ENCODE results near the gene STK32B. TPM values are rescaled to one million over a fixed set of nuclear protein-coding genes. Genes with fewer than 3 reads are reported as not detected.

Gene STK32B
- total and polyA plus RNA-seq, 2 donors (not counting 3 experiments of a cell fraction or from before 2014, with no cell fraction given), result 5.6 to 7.8 TPM

DNA sequence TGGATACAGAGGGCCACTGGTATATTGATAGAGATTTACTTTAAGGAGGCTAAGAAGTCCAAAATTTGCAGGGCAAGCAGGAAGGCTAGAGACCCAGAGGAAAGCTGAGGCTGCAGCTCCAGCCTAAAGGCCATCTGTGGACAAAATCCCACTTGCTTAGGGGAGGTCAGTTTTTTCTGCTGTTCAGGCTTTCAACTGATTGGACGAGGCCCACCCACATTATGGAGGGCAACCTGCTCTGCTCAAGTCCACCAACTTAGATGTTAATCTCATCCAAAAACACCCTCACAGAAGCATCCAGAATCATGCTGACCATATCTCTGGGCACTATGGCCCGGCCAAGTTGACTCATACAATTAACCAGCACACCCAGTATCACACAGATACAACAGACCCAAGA is 480.8 kb downstream of the STK32B start:
- DNase-seq (ENCODE audit: low read depth, low spot score) (no peak), FAIRE-seq (no peak)
- Histone ChIP-seq H3K36me3 (ENCODE audit: control insufficient read depth in 2 of 2, extremely low read depth in 1 of 2, insufficient read depth in 2 of 2, low read length in 2 of 2) (no peaks in the 10 kb centered on the region), H3K4me3 (replicated peaks in 1 of 3; ENCODE audit: insufficient read depth in 1 of 3, low read depth in 1 of 3, low read length in 3 of 3) (no peak overlapping the region), H3K9me3 (replicated peaks; ENCODE audit: control insufficient read depth, insufficient read depth, low read length) (no peaks in the 10 kb centered on the region), H3K9ac (replicated peaks; ENCODE audit: extremely low read depth, insufficient read depth, low read length) (no peak overlapping the region), H3K4me1 (ENCODE audit: control insufficient read depth, extremely low read depth, insufficient read depth, low read length) (no peaks in the 10 kb centered on the region), H3K27ac (ENCODE audit: insufficient read depth, low read depth, low read length) (no peak overlapping the region), H3K79me2 (ENCODE audit: control insufficient read depth, insufficient read depth, low read length) (no peaks in the 10 kb centered on the region), H3K27me3 (ENCODE audit: control insufficient read depth in 2 of 2, insufficient read depth in 2 of 2, low read length in 2 of 2) (no peaks in the 10 kb centered on the region), H3K9me1 (replicated peaks; ENCODE audit: control insufficient read depth, extremely low read depth, insufficient read depth, low read length) (no peaks in the 10 kb centered on the region), H2AFZ (ENCODE audit: low read depth, low read length) (no peak overlapping the region), H4K20me1 (replicated peaks; ENCODE audit: control insufficient read depth, extremely low read depth, insufficient read depth, low read length) (no peaks in the 10 kb centered on the region), H3K4me2 (ENCODE audit: insufficient read depth, low read length) (no peak overlapping the region)
- CTCF ChIA-PET, result no interaction called here
- BruUV-seq (replicated peaks), result no TSS peak
- dilution Hi-C loops (cut with MboI; ENCODE audit: extremely low pct_ligation_motif_present, low sequenced_read_pairs), result no loop called here
- POLR2A ChIA-PET, result no interaction called here
- TF ChIP-seq POLR2AphosphoS5 (IDR thresholded peaks at IDR 0.05; ENCODE audit: insufficient read depth, low read depth, low read length) (no peak), CTCF (IDR thresholded peaks at IDR 0.05; ENCODE audit: extremely low read depth in 1 of 2, insufficient read depth in 1 of 2, low read depth in 1 of 2, low read length in 2 of 2) (no peak), FOS (IDR thresholded peaks at IDR 0.05; ENCODE audit: borderline replicate concordance, insufficient read depth, low read length) (no peak), JUN (IDR thresholded peaks at IDR 0.05; ENCODE audit: borderline replicate concordance, insufficient read depth, insufficient read length, low read depth) (no peak), POLR2A (IDR thresholded peaks at IDR 0.05; ENCODE audit: low read depth, low read length) (no peak), EZH2 (IDR thresholded peaks at IDR 0.05; ENCODE audit: borderline replicate concordance, low read depth, low read length, severe bottlenecking) (no peak), GATA2 (IDR thresholded peaks at IDR 0.05; ENCODE audit: insufficient read depth, insufficient read length, low read depth, low read length) (no peak), MYC (IDR thresholded peaks at IDR 0.05; ENCODE audit: low read depth, low read length) (no peak)
- TF ChIP-seq, protein P1, sequence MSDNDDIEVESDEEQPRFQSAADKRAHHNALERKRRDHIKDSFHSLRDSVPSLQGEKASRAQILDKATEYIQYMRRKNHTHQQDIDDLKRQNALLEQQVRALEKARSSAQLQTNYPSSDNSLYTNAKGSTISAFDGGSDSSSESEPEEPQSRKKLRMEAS (IDR thresholded peaks at IDR 0.05; ENCODE audit: insufficient read depth, insufficient read length), result no peak
- intact Hi-C loops (cut with micrococcal nuclease), result no loop called here

Measured in endothelial cell of umbilical vein (primary cell).